K562 (cell line): Measurements from ENCODE around the gene ANP32B.

Experiments
- FOXK2 ChIP-seq, 2 experiments: fragments of 450-650 bp; IDR thresholded peaks in 1 of 2; conservative IDR thresholded peaks in 1 of 2; 2 replicates each; pipeline ENCODE4 v1.6.1; 2016; ENCODE audit warnings: low read depth in 2 of 2, mild to moderate bottlenecking in 1 of 2
- MYC ChIP-seq, 2 experiments: fragments of 250-450 bp in 1 of 2; sonication (Bioruptor Pico) in 1 of 2; IDR thresholded peaks; 2 replicates each; pipeline versions ENCODE4 v1.5.1 to v1.6.1; 2012 to 2021; ENCODE audit warnings: low read depth in 2 of 2, borderline replicate concordance in 1 of 2, improper control_type of control experiment in 1 of 2, low read length in 1 of 2, mild to moderate bottlenecking in 1 of 2, moderate library complexity in 1 of 2
- TEAD4 ChIP-seq, 2 experiments: sonication (generic) in 1 of 2; formaldehyde crosslinking in 1 of 2; IDR thresholded peaks; 2 replicates each; pipeline versions ENCODE4 v1.6.1 to v1.8.0; 2012 to 2022; ENCODE audit warnings: borderline replicate concordance in 1 of 2, inconsistent platforms in 1 of 2, low read length in 1 of 2, mild to moderate bottlenecking in 1 of 2, missing genetic modification reagents in 1 of 2
- TF ChIP-seq, protein P1 (sequence below), 3 experiments: IDR thresholded peaks in 2 of 3; conservative IDR thresholded peaks in 1 of 3; 2 replicates each; pipeline ENCODE4 v1.5.1; 2011 to 2012; ENCODE audit warnings: low read length in 3 of 3, mild to moderate bottlenecking in 3 of 3, control low read depth in 2 of 3, improper control_type of control experiment in 1 of 3, inconsistent platforms in 1 of 3, low read depth in 1 of 3, mixed read lengths in 1 of 3, moderate library complexity in 1 of 3; ENCODE audit not compliant: insufficient read depth in 2 of 3

DNA sequence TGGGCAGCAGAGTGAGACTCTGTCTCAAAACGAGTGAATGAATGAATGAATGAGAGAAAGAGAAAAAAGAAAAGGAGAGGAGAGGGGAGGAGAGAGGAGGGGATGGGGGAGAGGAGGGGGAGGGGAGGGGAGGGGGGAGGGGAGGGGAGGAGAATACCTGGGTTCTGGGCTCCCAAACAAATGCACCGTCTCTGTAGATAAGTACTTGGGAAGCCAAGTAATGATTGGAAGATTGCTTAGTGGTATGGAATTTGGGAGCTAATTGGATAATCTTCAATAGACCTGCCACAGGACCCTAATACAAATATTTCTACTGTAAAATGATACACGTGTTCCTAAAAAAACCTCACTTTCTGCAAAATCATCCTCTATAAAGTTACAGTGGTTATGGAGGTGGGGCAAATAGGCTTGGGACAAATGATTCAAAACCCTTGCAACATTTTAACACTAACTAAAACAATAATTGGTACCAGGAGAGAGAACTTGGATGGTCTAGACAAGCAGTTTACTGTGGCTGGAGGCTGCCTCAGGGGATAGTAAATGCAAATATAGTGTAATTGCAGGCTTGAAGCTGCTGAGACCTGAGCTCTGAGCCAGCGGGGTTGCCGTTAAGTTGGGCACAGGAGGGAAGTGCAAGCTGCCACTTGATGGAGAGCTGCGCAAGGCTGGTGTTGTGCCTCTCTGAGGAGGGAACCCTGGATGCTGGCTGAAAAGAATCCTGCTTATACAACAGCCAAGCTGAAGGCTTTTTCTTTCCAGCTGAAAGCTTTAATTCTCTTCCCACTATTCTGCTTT, 48.6 kb upstream of the ANP32B start:
- TF ChIP-seq MYC (IDR thresholded peaks at IDR 0.05; ENCODE audit: low read depth, low read length): no peak
- no peak for TF ChIP-seq MYC (CRISPR knock-in tag; IDR thresholded peaks at IDR 0.05; ENCODE audit: borderline replicate concordance, low read depth)
- TF ChIP-seq, protein P1, sequence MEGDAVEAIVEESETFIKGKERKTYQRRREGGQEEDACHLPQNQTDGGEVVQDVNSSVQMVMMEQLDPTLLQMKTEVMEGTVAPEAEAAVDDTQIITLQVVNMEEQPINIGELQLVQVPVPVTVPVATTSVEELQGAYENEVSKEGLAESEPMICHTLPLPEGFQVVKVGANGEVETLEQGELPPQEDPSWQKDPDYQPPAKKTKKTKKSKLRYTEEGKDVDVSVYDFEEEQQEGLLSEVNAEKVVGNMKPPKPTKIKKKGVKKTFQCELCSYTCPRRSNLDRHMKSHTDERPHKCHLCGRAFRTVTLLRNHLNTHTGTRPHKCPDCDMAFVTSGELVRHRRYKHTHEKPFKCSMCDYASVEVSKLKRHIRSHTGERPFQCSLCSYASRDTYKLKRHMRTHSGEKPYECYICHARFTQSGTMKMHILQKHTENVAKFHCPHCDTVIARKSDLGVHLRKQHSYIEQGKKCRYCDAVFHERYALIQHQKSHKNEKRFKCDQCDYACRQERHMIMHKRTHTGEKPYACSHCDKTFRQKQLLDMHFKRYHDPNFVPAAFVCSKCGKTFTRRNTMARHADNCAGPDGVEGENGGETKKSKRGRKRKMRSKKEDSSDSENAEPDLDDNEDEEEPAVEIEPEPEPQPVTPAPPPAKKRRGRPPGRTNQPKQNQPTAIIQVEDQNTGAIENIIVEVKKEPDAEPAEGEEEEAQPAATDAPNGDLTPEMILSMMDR (IDR thresholded peaks at IDR 0.05 in 2 of 3, conservative IDR thresholded peaks at IDR 0.05 in 1 of 3; ENCODE audit: insufficient read depth in 2 of 3, low read depth in 1 of 3, low read length in 3 of 3): no peak
- TF ChIP-seq FOXK2 (conservative IDR thresholded peaks at IDR 0.05 in 1 of 2, IDR thresholded peaks at IDR 0.05 in 1 of 2; ENCODE audit: low read depth in 2 of 2): no peak
- TF ChIP-seq TEAD4 (IDR thresholded peaks at IDR 0.05; ENCODE audit: low read length): no peak
- TF ChIP-seq TEAD4 (CRISPR knock-in tag; IDR thresholded peaks at IDR 0.05; ENCODE audit: borderline replicate concordance): no peak
